GM10266 (cell line): ENCODE data around the gene PHOX2A.
"Not testable (repeated sequence)": the region's sequence is repeated elsewhere in the genome, so short reads cannot be mapped to it uniquely, and the experiment has no call there.

Source experiments
- DNase-seq: peaks from one replicate; pipeline ENCODE4 v3.0.0; 2012; ENCODE audit errors: extremely low spot score
- TF ChIP-seq, protein P1 (sequence below): IDR thresholded peaks from 2 replicates; pipeline ENCODE4 v1.5.1; 2012; ENCODE audit warnings: mild to moderate bottlenecking, low read depth; ENCODE audit not compliant: control insufficient read depth, insufficient read depth; ENCODE audit errors: missing control alignments

PHOX2A gene

DNA sequence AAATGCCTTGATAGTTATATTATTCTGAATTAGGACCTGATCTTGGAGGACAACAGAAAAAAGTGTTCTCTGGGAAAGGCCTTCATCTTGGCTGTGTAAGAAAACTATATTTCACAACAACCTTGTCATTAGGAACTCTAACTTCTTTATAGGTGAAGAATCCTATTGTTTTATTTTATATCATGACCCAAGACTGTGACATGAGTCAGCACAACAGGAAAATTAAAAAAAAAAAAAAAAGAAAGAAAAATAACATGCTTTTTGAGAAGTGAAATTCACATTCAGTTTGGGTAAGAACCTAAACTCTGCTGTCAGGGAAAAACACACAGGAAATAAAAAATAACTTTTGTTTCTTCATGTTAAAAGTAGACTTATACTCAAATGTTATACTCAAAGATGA lies 39.1 kb downstream of the PHOX2A start:
- TF ChIP-seq, protein P1, sequence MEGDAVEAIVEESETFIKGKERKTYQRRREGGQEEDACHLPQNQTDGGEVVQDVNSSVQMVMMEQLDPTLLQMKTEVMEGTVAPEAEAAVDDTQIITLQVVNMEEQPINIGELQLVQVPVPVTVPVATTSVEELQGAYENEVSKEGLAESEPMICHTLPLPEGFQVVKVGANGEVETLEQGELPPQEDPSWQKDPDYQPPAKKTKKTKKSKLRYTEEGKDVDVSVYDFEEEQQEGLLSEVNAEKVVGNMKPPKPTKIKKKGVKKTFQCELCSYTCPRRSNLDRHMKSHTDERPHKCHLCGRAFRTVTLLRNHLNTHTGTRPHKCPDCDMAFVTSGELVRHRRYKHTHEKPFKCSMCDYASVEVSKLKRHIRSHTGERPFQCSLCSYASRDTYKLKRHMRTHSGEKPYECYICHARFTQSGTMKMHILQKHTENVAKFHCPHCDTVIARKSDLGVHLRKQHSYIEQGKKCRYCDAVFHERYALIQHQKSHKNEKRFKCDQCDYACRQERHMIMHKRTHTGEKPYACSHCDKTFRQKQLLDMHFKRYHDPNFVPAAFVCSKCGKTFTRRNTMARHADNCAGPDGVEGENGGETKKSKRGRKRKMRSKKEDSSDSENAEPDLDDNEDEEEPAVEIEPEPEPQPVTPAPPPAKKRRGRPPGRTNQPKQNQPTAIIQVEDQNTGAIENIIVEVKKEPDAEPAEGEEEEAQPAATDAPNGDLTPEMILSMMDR: no peak
- DNase-seq: no peak

DNA sequence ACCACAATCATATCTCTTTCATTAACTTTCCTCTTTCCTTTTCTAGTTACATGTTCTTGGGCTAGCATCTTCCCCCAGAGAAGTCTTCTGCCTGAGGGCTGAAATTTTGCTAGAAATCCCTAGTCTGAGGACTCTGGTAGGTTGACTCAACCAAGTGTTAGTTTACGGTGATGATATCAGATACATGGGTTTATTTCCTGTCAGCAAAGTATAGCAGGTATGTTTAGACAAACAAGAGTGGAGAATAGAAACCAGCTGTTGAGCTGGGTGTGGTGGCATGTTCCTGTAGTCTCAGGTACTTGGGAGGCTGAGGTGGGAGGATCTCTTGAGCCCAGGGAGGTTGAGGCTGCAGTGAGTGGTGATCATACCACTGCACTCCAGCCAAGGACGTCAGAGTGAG lies 40.8 kb downstream of the PHOX2A start:
- DNase-seq: no peak
- TF ChIP-seq, protein P1: no peak

DNA sequence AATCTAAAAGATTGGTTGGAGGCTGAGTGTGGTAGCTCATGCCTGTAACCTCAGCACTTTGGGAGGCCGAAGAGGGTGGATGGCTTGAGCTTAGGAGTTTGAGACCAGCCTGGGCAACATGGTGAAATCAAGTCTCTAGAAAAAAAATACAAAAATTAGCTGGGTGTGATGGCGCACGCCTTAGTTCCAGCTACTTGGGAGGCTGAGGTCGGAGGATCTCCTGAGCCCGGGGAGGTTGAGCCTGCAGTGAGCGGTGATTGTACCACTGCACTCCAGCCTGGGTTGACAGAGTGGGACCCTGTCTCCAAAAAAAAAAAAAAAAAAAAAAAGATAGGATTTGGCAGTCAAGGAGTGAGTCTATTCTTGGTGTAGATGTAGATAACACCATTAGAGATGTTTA lies 41.4 kb downstream of the PHOX2A start:
- no peak for DNase-seq
- TF ChIP-seq, protein P1: no peak

DNA sequence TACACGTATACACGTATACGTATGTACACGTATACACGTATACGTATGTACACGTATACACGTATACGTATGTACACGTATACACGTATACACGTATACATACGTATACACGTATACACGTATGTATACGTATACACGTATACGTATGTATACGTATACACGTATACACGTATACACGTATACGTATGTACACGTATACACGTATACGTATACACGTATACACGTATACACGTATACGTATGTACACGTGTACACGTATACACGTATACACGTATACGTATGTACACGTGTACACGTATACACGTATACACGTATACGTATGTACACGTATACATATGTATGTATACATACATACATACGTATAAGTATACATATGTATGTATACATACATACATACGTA lies 42.5 kb downstream of the PHOX2A start:
- not testable (repeated sequence) for DNase-seq

DNA sequence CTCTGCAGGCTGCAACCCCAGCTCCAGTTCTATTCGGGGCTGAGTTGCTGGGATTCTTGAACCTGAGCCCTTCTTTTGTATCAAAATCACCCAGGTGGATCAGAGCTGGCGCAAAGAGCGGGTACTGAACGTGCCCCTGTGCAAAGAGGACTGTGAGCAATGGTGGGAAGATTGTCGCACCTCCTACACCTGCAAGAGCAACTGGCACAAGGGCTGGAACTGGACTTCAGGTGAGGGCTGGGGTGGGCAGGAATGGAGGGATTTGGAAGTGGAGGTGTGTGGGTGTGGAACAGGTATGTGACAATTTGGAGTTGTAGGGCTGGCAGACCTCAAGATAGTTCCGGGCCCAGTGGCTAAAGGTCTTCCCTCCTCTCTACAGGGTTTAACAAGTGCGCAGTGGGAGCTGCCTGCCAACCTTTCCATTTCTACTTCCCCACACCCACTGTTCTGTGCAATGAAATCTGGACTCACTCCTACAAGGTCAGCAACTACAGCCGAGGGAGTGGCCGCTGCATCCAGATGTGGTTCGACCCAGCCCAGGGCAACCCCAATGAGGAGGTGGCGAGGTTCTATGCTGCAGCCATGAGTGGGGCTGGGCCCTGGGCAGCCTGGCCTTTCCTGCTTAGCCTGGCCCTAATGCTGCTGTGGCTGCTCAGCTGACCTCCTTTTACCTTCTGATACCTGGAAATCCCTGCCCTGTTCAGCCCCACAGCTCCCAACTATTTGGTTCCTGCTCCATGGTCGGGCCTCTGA lies 48.3 kb downstream of the PHOX2A start:
- no peak for DNase-seq
- TF ChIP-seq, protein P1: no peak

DNA sequence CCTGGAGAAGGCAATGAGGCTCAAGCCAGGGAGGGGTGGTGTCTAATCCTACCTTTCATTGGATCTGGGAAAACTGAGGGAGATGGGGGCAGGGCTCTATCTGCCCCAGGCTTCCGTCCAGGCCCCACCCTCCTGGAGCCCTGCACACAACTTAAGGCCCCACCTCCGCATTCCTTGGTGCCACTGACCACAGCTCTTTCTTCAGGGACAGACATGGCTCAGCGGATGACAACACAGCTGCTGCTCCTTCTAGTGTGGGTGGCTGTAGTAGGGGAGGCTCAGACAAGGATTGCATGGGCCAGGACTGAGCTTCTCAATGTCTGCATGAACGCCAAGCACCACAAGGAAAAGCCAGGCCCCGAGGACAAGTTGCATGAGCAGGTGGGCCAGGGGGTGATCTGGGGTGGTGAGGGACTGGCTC lies 52.0 kb downstream of the PHOX2A start, which contains the start of gene FOLR1:
TSS of gene FOLR1 (plus strand) at position 180 of the 421 bp plus-strand sequence. CDS start at position 214, 34 bp downstream.
- DNase-seq: no peak
- TF ChIP-seq, protein P1: no peak

DNA sequence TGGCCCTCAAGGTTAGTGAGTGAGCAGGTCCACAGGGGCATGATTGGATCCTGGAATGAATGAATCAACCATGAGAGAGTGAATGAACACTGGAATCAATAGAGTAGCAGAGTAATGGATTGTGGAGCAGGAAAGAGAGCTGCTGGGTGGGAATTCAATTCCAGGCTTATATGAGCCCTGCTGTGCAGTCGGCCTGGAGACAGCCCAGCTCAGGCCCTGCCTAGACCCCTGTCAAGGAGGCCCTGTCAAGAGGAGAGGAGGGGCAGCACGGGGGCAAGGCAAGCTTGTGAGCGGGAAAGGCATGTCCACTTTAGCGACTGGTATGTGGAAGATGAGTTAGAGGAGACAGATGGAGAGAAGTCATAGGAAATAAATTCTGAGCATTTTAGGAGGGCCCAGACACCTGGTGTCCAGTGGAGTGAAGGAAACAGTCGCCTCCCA lies 53.3 kb downstream of the PHOX2A start:
- DNase-seq: no peak
- TF ChIP-seq, protein P1: no peak
